SK-N-SH (cell line): ENCODE data around the gene ARHGAP26.

Experiments
- EP300 ChIP-seq, 2 experiments: IDR thresholded peaks; 2 replicates each; pipeline versions ENCODE4 v1.4.0 to v1.6.1; 2012; ENCODE audit warnings: borderline replicate concordance in 1 of 2, low read depth in 1 of 2, low read length in 1 of 2
- EZH2phosphoT487 ChIP-seq: fragments of 200-600 bp; sonication (generic); IDR thresholded peaks from 2 replicates; pipeline ENCODE4 v1.6.1; 2017; ENCODE audit warnings: low read depth, mixed run types, mild to moderate bottlenecking, antibody characterized with exemption, moderate library complexity, borderline replicate concordance
- FOXJ3 ChIP-seq: sonication (generic); formaldehyde crosslinking; IDR thresholded peaks from 2 replicates; pipeline ENCODE4 v1.5.1; 2020; ENCODE audit warnings: mild to moderate bottlenecking, missing genetic modification reagents
- MEF2A ChIP-seq: IDR thresholded peaks from 2 replicates; pipeline ENCODE4 v1.4.0; 2012; ENCODE audit warnings: low read depth, borderline replicate concordance
- POLR2AphosphoS5 ChIP-seq: IDR thresholded peaks from 2 replicates; pipeline ENCODE4 v1.6.1; 2012; ENCODE audit warnings: low read depth, low read length
- RAD21 ChIP-seq: IDR thresholded peaks from 2 replicates; pipeline ENCODE4 v1.6.1; 2012; ENCODE audit warnings: mild to moderate bottlenecking, low read length
- RFX5 ChIP-seq: IDR thresholded peaks from 2 replicates; pipeline ENCODE4 v1.6.1; 2012; ENCODE audit warnings: mild to moderate bottlenecking, improper control_type of control experiment, low read length
- TAF1 ChIP-seq: IDR thresholded peaks from 2 replicates; pipeline ENCODE4 v1.6.1; 2012; ENCODE audit warnings: low read depth, mild to moderate bottlenecking, low read length, moderate library complexity, borderline replicate concordance
- TF ChIP-seq, protein P1 (sequence below): fragments of 200-600 bp; sonication (generic); IDR thresholded peaks from 2 replicates; pipeline ENCODE4 v1.6.1; 2017; ENCODE audit warnings: antibody characterized with exemption, mild to moderate bottlenecking, moderate library complexity
- TF ChIP-seq, protein P2 (sequence below): IDR thresholded peaks from 2 replicates; pipeline ENCODE4 v1.4.0; 2012; ENCODE audit warnings: low read depth

DNA sequence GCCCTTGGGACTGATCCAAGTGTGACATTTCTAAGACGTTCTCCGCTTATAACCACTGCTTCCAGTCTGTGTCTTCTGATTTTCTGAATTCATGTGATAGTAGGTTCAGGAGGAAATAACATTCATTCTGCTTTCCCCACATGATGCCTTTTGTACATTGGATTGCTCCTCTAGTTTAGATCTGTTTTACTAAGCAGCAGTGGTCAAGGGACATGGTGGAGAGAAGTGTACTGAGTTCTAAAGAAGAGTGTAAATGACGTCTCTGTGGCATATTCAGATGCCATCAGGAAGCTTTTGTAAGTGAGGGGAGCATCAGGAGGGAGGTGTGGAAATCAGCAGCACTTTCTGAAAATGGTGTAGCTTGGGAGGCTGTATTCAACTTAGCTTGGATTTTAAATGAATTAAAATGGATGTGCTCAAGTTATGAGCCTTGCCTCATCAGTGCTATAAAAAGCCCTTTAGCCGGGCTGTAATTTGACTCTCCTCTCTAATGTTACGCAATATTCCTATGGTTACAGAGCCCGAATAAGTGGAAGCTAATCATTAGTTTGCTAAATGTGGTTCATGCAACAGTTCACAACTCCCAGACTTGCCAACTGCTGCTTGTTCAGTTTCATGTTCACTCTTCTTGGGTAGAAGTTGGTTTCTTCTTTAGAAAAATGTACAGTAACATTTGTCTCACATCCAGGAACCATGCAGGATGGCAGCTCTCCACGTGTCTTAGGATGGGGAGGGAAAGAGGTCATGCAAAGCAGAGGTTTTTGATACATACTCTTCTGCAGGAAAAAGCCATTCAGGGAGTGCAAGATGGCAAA is 281.3 kb downstream of the ARHGAP26 start:
- no peak for TF ChIP-seq RFX5
- TF ChIP-seq, protein P1, sequence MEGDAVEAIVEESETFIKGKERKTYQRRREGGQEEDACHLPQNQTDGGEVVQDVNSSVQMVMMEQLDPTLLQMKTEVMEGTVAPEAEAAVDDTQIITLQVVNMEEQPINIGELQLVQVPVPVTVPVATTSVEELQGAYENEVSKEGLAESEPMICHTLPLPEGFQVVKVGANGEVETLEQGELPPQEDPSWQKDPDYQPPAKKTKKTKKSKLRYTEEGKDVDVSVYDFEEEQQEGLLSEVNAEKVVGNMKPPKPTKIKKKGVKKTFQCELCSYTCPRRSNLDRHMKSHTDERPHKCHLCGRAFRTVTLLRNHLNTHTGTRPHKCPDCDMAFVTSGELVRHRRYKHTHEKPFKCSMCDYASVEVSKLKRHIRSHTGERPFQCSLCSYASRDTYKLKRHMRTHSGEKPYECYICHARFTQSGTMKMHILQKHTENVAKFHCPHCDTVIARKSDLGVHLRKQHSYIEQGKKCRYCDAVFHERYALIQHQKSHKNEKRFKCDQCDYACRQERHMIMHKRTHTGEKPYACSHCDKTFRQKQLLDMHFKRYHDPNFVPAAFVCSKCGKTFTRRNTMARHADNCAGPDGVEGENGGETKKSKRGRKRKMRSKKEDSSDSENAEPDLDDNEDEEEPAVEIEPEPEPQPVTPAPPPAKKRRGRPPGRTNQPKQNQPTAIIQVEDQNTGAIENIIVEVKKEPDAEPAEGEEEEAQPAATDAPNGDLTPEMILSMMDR, result no peak
- TF ChIP-seq POLR2AphosphoS5, result no peak
- no peak for TF ChIP-seq EZH2phosphoT487
- TF ChIP-seq RAD21, result no peak
- TF ChIP-seq FOXJ3, result no peak
- TF ChIP-seq EP300 (IDR thresholded peaks at IDR 0.05; ENCODE audit: borderline replicate concordance in 1 of 2, low read depth in 1 of 2, low read length in 1 of 2), result no peak
- TF ChIP-seq, protein P2, sequence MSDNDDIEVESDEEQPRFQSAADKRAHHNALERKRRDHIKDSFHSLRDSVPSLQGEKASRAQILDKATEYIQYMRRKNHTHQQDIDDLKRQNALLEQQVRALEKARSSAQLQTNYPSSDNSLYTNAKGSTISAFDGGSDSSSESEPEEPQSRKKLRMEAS, result peak; percentile 29; the same call in 1 of the 2 replicates
- peak; percentile 69; the same call in 1 of the 2 replicates for TF ChIP-seq MEF2A
- TF ChIP-seq TAF1, result no peak
